HG03039 (cell line): ENCODE results near the gene SHISA8.

Experiments used
- ATAC-seq: cut with Tn5 transposase; IDR thresholded peaks from one replicate; pipeline ENCODE4 v1.9.1; 2021; ENCODE audit warnings: mild to moderate bottlenecking, moderate library complexity; ENCODE audit not compliant: unreplicated experiment

SHISA8 gene

DNA sequence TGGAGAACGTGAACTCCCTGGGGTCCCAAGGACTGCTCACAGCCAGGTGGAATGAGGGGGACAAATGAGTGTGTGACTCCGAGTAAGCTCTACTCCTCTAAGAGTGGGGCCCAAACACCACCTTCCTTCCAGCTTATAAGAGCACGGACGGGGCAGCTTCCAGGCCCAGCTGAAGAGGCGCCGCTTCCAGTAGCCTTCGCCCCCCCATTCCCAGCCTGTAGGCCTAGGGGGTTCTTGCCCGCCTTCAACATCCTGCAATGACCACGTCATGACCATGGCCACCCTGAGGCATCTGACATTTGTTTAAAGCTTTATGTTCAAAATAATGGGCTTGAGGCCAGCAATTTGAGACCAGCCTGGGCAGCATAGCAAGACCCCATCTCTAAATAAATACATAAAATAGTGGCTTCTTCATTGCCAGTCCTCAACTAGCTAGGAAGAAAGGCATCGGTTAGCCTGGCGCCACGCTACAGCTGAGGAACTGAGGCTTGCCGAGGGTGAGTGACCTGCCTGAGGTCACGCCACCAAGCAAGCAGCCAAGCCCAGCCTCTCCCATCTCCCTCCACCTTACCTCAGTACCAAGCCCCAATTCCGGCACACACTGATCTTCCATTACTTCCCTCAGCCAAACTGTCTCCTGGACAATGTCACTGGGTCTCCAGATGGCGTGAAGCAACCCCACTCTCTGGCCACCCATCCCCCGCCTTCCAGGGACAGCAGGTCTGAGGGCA lies 19.6 kb upstream of the SHISA8 start:
- ATAC-seq, result no peak

- no peak for ATAC-seq
Observed at GRCh38 chr22:41933411-41934177, 18.7 kb upstream of the SHISA8 start.

DNA sequence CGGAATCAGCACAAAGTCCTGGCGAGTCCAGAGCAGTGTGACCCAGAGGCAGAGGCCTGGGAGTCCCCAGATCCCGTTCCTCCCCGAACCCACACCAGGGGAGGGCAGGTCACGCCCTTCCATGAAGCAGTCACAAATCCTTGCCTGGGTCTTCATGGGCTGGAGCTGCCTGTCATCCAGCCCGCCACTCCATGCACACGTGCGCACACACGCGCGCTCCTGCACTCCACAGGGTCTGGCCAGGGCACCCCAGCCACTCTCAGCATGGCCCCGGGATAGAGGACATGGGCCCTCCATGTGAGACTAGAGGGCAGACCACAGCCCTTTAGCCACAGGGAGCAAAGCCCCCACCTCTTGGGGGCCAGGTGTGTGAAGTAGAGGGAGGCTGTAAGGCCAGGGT lies 17.5 kb upstream of the SHISA8 start:
- no peak for ATAC-seq

DNA sequence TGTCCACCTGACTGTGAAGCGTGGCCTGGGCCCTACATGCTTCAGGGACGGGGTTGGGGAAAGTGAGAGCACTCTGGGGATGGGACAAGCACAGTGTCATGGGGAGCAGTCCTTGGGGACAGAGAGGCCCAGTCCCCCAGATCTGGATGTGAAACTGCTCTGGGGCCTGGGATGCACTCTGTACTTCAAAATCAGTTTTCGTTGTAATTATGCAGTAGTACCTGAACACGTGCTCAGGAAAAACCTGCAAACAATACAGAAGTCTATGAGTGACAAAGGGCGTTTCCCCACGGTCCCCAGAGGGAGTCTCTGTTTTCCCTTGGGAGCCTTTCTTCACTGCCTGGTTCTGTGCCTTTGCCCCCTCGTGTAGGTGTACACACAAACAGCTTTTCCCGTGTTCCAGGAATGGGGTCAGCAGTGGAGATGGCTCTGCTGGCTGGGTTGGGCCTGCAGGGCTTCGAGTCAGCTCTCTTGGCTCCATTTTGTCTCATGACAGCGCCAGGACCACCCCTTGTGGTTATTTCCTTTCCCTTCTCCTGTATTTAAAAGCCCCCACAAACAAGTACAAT lies 16.9 kb upstream of the SHISA8 start:
- no peak for ATAC-seq

DNA sequence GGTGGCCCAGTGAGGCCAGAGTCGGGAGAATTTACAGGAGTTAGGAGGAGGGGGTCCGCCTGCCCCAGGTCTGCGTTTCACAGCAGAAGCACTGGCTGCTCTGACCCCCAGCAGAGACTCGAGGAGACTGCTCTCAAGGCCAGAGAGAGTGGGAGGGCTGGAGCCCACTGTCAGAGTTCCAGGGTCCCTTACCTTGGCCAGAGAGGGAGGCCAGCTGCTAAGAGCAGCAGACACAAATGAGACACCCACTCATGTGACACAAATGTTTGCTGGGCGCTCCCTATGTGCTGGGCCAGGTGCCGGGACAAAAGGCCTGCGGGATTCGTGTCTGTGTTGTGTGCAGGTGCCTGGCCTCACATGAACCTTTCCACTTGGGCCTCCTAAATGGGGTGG lies 14.5 kb upstream of the SHISA8 start:
- no peak for ATAC-seq

- ATAC-seq, result no peak
Observed at GRCh38 chr22:41928593-41929417, 13.9 kb upstream of the SHISA8 start.

DNA sequence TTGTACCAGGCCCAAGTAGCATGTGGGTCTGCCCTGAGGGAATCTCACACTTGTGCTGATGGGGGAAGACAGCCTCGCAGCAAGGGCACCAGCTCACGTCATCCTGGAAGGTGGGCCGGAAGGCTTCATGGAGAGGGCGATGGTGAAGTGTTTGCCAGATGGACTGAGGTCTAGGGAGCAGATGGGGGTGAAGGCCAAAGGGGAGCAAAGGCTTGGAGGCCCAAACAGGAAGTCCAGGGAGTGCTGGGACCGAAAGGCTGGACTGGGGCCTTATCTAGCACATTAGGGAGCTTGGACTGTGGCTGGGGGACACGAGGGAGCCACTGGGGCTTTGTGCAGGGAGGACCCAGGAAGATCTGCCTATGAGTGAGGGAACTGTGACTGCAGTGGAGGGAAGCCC lies 12.9 kb upstream of the SHISA8 start:
- ATAC-seq, result no peak

GRCh38 chr22:41925783-41926460 lies 11.0 kb upstream of the SHISA8 start:
- ATAC-seq, result peak; percentile 30

DNA sequence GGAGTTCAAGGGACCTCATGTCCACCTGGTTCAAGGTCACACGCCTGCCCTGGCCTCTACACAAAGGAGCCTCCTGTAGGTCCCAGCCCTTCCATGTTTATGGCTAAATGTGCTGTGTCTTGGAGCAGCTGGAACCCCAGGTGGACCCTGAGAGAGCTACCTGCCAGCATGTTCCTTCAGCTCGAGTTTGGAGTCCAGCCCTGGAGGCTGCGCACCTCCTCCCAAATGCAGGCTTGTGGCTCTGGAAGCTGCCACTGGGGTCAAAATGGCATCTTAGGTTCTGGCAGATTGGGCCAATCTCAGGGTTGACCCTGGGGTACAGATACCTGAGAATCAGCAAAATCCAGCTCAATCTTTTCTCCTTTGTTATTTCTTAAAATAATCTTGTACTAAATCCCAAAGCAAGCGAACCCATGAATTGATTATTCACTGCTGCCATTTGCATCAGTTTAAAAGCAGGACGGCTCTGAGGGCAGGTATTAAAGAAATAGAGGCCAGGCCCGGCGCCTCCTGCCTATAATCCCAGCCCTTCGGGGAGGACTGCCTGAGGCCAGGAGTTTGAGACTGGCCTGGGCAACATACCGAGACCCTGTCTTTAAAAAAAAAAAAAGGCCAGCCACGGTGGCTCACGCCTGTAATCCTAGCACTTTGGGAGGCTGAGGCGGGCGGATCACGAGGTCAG lies 8.9 kb upstream of the SHISA8 start:
- ATAC-seq, result no peak

- no peak for ATAC-seq
Observed at GRCh38 chr22:41922940-41923594, 8.2 kb upstream of the SHISA8 start.

GRCh38 chr22:41922328-41922727 lies 7.5 kb upstream of the SHISA8 start:
- no peak for ATAC-seq

DNA sequence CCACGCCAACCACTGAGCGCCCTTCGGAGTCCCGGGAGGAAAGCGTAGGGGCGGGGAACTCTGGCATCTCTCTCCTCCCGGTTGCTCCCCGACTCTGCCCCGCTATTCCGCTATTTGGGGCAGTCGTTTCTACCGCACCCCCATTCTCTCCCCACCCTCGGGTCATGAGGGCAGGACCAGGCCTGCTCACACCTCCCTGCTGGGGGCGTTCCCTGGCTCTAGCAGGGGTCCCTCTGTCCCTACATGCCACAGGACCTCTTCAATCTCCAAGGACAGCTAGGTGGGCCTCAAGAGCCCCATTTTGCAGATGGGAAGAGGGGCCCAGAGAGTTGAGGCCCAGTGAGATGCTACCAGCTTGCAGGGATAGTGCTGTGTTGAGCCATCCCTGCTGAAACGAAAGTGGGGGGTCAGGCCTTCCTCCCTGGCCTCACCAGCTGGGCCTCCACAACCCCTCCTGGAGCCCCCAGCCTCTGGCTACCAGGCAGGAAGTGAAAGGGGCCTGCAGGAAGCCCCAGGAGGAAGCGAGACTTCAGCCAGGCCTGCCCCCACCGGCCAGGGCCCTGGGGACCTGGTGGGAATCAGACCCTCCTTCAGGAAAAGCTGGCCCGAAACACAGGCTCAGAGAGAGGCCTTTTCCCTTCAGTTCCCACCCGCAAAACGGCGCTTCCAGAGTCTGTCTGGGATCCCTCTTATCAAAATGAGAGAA lies 5.5 kb upstream of the SHISA8 start:
- ATAC-seq, result peak; percentile 6

GRCh38 chr22:41919357-41920224 lies 4.7 kb upstream of the SHISA8 start:
- peak; percentile 39 for ATAC-seq

GRCh38 chr22:41917903-41918791 lies 3.3 kb upstream of the SHISA8 start:
- no peak for ATAC-seq

GRCh38 chr22:41917375-41917902 lies 2.6 kb upstream of the SHISA8 start:
- no peak for ATAC-seq

DNA sequence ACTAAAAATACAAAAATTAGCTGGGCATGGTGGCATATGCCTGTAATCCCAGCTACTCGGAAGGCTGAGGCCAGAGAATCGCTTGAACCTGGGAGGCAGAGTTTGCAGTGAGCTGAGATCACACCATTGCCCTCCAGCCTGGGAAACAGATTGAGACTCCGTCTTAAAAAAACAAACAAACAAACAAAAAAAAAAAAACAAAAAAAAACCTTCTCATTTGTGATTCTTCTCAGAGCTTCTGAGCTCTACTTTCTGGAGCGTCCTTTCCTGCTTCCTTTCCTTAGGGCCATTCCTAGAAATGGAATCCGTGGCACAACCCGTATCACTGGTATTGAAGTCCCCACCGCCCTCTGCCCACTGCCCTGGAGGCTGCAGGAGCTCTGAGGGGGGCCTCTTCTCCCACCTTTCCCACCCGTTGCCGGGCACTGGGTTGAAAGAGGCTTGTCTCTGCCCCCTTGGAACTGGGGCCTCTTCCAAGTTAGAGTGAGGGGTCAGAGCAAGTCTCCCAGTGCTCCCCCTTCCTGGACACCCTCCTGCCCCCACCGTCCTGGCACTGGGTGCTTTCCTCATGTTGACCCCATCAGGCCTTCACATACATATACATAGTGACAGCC lies 2.0 kb upstream of the SHISA8 start:
- no peak for ATAC-seq
